ENCODE results near the gene RBM38.

Gene RBM38

GRCh38 chr20:57456116-57456515 is 64.9 kb downstream of the RBM38 start:
- no peak for DNase-seq

- DNase-seq = no peak
Observed at GRCh38 chr20:57457243-57458095, 66.3 kb downstream of the RBM38 start.

GRCh38 chr20:57458400-57459160 is 67.4 kb downstream of the RBM38 start:
- DNase-seq = no peak
